GM19395 (cell line): ENCODE results near the gene CYSTM1.

Experiments used
- ATAC-seq: cut with Tn5 transposase; IDR thresholded peaks from one replicate; pipeline ENCODE4 v1.9.1; 2021; ENCODE audit warnings: mild to moderate bottlenecking, moderate library complexity; ENCODE audit not compliant: unreplicated experiment

Gene CYSTM1

DNA sequence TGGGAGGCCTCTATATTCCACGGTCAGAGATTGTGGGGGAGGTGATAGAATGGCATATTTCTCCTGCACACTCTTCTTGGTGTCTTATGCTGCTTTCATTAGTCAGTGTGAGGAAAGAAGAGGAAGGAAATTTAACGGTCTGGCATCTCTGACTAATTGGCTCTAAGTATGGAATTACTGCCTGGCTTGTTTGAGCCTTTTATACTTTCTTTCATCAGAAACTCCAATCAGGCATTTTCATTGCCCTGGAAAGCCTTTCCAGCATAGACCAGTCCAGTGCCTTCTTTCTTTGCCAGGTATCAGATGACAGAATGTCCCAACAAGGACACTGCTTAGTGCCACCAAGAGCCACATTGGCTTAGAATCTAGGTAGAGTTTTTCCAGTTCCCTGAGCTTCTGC, 30.2 kb downstream of the CYSTM1 start:
- ATAC-seq = no peak

DNA sequence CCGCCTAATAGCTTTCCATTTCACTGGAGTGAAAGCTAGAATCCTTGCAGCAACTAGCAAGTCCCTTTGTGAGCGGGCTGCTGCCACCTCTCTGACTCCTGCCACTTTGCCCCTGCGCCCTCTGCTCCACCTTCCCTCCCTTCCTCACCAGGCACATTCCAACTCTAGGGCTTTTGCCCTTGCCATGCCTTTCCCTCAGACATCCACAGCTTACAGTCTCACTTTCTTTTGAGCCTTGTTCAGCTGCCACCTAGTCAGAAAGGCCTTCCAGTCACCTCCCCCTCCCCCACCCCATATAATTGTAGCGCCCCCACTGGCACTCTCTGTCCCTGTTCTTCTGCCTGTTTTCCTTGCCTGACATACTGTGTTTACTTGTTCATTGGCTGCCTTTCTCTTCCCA, 31.0 kb downstream of the CYSTM1 start:
- no peak for ATAC-seq

DNA sequence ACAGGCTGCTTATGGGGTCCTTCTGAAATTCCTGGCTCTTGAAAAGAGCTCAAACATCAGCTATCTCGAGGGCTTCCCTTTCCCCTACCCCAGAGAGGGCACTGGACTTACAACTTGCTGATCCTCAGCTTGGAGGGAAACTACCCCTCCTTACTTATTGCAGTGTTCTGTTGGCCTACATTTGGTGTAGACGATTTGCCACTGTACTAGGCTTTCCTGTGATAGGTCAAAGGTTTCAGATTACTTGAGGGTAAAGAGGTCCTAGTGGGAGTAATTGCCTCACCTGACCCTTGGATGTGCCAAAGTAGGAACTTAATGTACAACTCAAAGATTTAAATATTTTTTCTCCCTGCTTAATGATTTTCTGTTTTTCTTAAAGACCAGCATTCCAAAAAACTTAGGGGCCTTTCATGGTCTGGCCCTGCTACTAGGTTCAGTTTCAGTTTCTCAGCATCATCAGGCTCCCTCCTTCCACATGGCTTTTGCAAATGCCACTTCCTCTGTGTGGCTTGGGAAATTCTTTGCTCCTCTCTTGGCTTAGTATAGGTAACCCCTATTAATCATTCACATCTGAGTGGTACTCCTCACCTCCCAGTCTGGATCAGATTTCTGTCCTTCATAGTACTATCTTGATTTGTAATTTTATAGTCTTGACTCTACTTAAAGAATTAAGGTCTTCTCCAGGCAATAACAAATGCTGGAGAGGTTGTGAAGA, 32.4 kb downstream of the CYSTM1 start:
- ATAC-seq = peak; percentile 76

DNA sequence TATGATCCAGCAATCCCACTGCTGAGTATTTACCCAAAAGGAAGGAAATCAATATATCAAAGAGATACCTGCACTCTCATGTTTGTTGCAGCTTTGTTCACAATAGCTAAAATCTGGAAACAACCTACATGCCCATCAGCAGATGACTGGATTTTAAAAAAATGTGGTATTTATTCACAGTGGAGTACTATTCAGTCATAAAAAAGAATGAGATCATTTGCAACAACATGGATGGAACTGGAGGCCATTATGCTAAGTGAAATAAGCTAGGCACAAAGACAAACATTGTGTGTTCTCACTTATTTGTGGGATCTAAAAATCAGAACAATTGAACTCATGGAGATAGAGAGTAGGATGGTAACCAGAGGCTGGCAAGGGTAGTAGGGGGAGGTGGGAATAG, 33.1 kb downstream of the CYSTM1 start:
- ATAC-seq = no peak

DNA sequence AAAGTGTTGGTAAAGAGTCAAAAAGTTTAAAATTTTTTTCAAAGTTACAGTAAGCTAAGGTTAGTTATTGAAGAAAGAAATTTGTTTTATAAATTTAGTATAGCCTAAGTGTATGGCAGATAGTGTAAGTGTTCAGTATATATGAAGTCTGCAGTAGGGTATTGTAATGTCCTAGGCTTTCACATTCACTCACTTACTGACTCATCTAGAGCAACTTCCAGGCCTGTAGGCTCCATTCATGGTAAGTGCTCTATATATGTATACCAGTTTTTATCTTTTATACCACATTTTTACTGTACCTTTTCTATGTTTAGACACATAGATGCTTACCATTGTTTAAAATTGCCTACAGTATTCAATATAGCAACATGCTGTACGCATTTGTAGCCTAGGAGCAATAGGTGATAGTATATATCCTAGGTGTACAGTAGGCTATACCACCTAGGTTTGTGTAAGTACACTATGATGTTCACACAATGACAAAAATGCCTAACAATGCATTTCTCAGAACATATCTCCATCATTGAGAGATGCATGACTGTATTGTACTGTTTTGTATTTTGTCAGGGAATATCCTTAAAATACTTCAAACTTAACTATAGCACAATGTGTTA, 38.5 kb downstream of the CYSTM1 start:
- ATAC-seq = peak; percentile 75

DNA sequence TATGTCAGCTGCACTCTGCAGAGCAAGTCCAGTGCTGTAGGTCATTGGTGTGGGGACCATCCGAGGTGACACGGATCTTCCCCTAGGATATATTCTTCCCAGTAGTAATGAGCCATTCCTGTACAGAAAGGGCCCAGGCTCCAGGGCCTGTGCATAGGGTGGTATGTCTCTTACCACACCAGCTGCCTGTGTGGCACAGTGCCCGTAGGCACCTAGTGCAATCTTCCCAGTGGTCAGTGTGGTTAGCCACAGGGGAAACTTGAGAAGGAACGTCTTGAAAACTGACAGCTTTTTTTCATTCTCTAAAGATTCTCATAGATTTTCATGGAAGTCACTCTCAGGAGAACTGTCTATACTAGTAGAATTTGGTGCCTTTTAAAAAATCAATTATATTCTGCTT, 39.8 kb downstream of the CYSTM1 start:
- ATAC-seq = no peak

DNA sequence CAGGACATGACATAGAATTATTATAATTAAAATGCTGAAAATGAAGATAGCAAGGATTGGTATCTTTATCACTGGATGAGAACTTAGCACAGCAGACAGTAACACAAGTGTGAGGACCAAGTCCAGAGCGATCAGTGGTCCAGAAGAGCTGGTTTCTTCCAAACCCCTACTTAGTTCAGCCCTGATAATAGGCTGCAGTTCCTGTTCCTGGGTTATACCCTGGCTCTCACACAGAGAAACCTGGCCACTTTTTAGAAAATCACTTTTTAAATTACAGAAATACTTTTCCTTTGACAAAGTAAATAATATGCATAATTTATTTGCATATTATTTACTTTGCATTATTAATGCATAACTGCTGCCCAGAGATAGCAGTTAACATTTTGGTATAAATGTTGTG, 40.3 kb downstream of the CYSTM1 start:
- no peak for ATAC-seq

DNA sequence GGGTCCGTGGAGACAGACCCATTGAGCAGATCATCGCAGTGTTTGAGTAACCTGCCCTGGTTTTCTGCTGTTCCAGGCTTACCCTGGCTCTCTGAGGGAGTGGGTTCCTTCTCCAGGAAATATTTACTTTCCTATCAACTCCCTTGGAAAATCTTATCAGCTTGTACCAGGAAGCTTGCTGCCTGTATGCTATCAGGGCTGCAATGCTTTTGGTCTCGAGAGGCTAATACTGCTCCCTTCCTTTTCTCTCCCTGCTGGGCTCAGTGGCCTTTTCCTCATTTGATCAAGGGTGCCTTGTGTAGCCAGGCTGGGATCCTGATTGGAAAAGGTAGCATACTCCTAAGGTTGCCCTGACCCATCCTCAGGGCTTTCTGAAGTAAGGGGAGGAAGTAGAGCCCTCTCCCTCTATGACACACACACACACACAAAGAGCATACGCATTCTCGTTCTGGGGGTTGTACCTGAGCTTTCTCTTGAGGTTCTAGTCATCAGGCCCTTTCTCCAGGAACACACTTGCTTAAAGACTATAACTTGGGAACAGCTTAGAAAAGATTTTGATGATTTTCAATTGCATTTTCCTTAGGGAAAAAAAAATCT, 41.6 kb downstream of the CYSTM1 start:
- no peak for ATAC-seq

DNA sequence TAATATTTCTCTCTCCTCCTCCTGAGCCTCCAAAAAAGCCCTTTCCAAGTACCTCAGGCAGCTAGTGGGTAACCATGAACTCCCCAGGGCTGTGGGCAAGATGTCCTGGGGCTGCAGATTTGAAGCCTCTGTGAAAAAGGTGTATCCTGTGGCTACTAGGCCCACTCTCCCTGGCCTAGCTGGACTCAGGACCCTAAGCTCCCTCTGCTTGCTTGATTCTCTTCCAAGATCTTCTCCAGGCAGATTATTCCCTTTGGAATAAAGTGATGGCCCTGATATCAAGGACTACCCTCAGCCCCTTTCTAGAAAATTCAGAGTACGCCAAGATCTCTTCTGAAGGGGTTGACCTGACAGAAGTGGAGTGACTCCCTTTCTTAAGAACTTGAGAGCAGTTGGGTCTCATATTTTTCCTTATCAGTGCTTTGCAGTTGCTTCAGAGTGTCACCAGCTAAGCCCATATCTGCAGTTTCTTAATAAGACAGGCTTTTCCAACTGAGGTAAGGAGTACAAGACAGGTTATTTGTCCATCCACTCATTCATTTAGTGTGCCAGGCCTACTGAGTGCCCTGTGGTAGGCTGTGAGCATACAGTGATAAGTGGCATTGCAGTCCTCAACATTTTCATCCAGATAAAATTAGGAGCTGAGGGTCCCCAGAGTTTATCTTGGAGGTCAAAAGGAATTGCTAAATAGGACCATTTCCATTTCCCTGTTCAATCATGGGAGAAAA, 42.5 kb downstream of the CYSTM1 start:
- no peak for ATAC-seq

DNA sequence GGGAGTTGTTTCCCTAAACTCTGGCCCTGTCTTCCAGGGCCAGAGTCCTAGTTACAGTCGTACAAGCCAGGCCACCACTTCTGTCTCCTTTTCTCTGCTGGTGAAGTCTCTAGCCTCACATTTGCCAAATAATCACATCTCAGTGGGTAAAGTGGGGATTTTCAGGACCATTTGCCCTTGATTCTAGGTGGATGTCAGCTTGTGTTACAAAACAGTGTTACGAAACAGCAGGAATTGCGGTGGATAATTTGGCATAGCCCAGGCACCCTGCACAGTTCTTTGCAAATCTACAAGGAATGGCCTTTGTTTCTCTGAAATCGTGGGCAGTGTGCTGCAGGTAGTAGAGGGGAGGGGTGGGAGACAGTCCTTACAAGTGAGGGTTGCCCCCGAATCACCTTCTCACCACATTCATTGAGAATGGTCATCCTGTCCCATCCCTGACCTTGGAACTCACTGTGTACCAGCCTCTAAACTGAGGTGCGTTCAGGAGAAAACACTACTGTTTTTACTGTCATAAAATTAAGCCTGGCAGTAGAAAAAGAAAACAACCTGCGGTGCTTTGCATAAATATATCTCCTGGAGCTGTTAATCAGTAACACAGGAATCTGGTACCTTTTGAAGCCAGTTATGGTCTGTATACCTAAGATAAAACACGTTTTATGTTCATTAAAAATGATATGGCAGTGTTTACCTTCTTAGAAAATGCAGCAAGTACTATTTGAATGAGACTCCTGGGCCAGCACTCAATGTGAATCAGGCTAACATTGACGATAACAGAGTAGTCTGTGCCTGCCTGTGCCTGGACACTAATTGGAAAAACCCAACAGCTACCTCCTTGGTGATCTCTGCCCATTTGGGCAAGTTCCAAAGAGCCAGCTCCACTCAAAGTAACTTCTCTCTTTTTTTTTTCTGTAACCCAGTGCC, 44.3 kb downstream of the CYSTM1 start:
- peak; percentile 27 for ATAC-seq

DNA sequence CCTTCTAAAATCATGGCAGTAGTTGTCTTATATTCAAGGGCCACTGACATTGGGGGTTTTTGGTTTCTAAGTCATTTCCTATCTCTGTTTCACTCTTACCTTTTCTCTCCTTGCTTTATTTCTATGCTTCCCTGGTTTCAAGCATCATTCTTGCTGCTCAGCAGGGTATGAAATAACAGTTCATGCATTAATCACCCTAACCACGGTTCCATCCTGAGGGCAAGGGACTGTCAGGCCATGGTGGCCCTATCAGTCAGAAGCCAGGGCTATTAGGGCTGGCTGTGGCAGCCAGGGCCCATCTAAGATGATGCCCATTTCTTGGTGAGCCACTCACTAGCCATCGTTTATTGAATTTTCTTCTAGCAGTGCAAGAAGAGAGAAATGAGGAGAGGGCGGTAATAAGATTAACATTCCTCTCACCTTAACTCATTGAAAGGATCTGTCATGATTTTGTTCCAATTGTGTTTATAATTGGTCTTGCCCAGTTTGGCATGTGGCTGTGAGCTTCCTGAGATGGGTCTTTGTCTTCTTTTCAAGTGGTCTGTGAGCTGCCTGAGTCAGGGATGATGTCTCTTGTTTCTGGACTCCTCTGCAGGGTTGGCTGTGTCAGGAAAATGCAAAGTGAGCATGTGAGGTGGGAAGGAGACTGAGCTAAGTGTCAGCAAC, 45.2 kb downstream of the CYSTM1 start:
- peak; percentile 59 for ATAC-seq

DNA sequence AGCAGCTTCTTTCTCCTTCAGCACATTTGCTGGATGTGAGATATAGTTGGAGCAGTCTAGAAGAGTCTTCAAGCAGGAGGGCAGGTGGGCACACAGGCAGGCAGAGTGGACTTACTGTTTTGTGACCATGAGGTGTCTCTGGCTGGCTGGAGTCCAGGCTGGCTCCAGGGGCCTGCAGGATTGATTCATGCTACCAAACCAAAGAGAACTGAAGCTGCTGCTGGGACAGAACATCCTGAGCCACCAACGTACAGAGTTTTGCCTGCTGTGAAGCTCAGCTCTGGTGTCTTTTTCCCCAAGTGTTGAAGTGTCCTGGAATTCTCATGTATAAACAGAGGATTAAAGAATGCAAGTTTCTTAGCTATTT, 45.7 kb downstream of the CYSTM1 start:
- no peak for ATAC-seq

DNA sequence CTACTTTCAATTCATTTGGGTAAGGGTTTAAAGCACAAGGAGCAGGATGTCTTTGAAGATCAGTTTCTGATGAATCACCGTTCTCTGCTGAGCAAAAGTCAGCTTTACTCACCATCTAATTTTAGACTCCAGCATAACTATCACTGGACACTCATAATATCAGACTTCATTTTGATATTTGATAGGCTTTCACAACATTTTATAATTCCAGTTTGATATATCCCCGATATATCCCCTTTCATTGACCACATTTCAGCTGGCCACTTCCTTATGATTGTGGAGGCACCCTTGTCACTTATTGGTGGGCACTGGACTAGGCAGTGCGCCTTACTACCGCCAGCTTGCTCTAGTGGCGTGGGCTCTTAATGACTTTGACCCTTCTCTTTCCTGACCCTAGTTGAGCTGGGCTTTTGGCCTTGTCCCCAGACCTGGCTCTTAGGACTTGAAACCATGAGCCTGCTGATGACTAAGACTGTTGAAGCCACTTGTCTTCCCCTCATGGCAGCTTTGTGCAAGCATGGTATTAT, 46.8 kb downstream of the CYSTM1 start:
- ATAC-seq = peak; percentile 38

DNA sequence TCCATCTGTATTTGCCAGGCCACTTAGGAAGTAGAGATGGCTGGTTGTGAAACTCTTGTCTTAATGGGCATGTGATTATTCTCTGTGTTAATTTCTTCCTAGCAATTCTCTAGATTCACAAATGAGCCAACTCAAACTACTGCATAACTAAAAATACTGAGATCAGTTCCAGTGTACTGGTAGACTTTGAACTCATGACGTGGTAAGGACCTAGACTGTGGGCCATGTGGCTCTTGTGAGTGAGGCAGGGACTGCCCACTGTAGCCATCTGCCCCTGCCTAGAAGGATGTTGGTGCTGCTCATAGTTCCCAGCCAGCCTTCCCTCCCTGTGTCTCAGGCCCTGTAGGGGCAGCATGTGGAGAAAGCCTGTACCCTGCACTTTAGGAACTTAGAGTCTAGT, 47.4 kb downstream of the CYSTM1 start:
- no peak for ATAC-seq

DNA sequence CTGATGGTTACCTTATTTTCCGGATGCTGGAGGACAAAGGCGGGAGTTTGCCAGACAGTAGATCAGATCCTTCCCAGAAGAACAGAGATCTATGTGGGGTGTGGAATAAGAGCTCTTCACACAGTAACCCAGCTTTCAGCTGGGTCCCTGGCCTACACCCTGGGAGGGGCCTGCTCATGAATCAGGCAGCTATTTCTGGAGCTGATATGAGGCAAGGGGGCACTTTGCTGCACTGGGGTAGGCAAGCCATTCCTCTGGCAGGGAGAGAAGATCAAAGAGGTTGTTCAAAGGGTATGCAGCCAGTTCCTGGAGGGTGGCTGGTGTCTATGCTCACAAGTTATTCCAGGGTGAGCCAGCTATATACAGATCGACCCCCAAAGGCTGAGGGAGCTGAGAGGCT, 48.6 kb downstream of the CYSTM1 start:
- no peak for ATAC-seq

DNA sequence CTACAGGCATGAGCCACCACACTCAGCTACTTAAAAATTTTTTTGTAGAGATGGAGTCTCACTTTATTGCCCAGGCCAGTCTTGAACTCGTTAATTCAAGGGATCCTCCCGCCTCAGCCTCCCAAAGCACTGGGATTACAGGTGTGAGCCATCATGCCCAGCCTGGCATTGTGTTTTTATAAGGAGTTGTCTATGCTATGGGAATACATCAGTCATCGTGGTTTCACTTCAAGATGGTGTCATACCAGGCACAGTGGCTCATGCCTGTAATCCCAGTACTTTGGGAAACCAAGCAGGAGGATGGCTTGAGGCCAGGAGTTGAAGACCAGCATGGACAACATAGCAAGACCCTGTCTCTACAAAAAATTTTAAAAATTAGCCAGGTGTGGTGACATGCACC, 49.7 kb downstream of the CYSTM1 start:
- no peak for ATAC-seq

DNA sequence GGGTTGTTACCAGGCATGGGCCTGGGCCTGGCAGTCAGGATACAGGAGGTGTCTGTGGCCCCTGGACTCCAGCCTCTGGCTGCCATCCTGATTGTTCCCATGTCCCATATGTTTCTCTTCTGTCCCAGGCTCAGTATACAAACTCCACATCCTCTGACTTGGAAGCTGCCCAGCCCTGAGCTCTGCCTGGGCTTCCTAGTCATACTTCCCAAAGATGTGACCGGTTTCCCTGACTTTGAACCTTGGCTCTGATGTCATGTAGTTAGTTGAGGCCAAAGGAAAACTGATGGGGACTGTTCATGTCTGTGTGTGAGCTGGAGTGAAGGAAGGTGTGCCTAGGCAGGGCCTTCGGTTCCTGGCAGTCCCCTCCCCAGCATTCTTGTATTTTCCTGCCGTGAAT, 50.4 kb downstream of the CYSTM1 start:
- no peak for ATAC-seq

DNA sequence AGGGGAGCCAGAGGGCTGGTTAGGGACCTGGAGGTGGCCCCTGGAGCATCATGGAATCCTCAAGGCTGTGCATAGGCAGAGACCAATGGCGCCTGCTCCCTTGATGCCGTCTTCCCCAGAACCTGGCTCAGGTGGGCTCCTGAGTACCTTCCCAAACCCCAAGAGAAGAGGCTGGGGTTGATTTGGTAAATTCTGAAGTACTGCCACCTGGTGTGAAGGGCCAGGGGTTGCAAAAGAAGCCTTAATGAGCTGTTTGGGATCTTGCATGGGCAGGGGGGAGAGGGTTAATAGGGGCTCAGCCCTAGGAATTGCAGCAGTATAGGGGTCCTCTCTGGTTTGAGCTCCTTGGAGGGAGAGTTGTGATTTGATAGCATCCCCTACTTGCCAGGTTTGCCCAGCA, 52.1 kb downstream of the CYSTM1 start:
- ATAC-seq = no peak

DNA sequence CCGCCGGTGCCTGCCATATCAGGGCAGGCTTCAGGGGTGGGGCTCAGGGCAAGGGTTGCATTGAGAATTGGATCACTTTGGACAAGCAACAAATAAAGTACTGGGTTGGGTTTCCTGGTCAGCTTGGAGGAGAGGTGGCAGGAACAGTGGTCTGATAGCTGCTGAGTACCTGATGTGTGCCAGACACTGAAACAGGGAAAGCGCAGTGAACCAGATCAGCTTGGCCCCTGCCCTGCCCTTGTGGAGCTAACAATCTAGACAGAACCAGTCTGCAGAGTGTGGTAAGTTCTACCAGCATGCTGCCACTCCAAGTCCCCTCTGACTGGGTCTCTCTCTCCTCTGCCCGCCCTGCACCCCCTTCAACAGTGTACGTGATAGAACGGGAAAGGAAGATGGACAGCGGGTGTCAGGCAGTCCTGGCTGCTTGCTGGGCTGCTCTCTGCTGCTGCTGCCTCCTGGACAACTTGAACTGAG, 53.4 kb downstream of the CYSTM1 start:
- ATAC-seq = no peak

DNA sequence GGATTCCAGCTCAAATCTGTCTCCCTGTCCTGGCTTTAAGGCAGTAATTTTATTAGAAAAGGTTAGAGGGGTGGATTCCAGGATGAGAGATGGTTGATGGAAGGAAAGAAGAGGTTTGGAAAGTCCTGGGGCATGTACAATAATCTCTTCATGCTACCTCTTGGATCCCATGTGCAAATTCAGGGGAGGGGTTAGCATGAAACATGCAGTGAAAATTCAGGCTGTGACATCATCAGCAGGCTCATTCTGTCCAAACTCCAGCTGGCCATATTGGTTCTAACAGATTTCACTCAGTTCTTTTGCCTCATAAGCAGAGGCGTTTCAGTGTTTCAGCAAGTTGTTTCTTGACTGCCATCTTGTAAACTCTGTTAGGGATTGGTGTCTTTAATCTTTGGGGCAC, 55.4 kb downstream of the CYSTM1 start:
- no peak for ATAC-seq
